HUES48 (cell line): ENCODE data around the gene NCLN.
A peak's percentile ranks its signal among the peaks of the same experiment; 100 is the strongest.
"Not testable (repeated sequence)": the region's sequence is repeated elsewhere in the genome, so short reads cannot be mapped to it uniquely, and the experiment has no call there.

Experiments used
- H3K27ac ChIP-seq: one replicate; pipeline ENCODE4 v1.7.0; 2013; ENCODE audit warnings: low read depth, low read length, inconsistent platforms
- H3K27me3 ChIP-seq: 2 replicates; pipeline ENCODE4 v1.6.1; 2013; ENCODE audit warnings: mild to moderate bottlenecking, low read length; ENCODE audit not compliant: control insufficient read depth, insufficient read depth
- H3K36me3 ChIP-seq: 2 replicates; pipeline ENCODE4 v1.6.1; 2013; ENCODE audit warnings: low read length; ENCODE audit not compliant: control insufficient read depth, insufficient read depth
- H3K4me1 ChIP-seq: 2 replicates; pipeline ENCODE4 v1.6.1; 2013; ENCODE audit warnings: mild to moderate bottlenecking, low read length; ENCODE audit not compliant: control insufficient read depth, insufficient read depth
- H3K4me3 ChIP-seq: 2 replicates; pipeline ENCODE4 v1.5.1; 2013; ENCODE audit warnings: mild to moderate bottlenecking, low read depth, low read length
- H3K9ac ChIP-seq: 2 replicates; pipeline ENCODE4 v1.6.1; 2013; ENCODE audit warnings: mild to moderate bottlenecking, low read depth, low read length, moderate library complexity
- H3K9me3 ChIP-seq: 2 replicates; pipeline ENCODE4 v1.6.1; 2013; ENCODE audit warnings: low read length; ENCODE audit not compliant: control insufficient read depth, insufficient read depth

NCLN gene

DNA sequence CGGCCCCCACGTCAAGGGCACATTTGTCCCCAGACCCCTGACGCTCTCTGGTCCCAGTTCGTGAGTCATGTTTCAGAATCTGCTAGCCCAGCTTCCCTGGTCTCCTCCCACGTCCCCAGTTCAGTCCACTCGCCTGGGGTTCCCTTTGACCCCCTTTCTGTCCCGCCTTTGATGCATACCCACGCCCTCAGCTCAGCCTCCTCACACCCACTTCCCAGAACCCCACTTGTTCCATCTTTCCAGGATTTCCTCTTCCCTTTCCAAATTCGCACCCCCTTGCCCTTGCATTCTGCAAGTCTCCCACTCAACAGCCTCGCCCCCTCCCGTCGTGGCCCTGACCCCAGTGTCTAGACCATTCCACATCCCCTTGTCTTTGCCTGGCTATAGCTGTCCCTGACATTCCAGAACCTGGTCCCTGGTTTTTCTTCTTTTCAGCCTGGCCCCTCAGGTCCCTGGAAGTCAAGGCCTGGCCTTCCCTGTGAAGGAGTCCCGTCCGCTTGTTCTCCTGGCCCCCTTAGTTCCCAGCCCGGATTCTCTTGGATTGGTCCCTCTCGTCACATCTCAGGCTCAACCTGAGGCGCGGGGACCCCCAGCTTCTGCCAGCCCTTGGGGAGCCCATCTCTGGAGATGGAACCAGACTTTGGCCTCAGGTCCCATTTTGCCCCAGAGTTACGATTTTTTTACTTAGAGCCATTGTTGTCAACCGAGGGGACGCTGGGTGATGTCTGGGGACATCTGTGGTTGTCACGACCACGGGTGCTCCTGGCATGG, 1.3 kb downstream of the NCLN start:
- peak overlapping the region; percentile 89 for H3K4me3 ChIP-seq
- no peak overlapping the region for H3K9ac ChIP-seq
- H3K9me3 ChIP-seq = no peaks in the 10 kb centered on the region
- H3K4me1 ChIP-seq = peaks cover 8% of the 10 kb centered on the region; the same call in 1 of the 2 replicates
- H3K27ac ChIP-seq = no peak overlapping the region
- H3K27me3 ChIP-seq = no peaks in the 10 kb centered on the region
- H3K36me3 ChIP-seq = peaks cover 9% of the 10 kb centered on the region; the same call in 1 of the 2 replicates

DNA sequence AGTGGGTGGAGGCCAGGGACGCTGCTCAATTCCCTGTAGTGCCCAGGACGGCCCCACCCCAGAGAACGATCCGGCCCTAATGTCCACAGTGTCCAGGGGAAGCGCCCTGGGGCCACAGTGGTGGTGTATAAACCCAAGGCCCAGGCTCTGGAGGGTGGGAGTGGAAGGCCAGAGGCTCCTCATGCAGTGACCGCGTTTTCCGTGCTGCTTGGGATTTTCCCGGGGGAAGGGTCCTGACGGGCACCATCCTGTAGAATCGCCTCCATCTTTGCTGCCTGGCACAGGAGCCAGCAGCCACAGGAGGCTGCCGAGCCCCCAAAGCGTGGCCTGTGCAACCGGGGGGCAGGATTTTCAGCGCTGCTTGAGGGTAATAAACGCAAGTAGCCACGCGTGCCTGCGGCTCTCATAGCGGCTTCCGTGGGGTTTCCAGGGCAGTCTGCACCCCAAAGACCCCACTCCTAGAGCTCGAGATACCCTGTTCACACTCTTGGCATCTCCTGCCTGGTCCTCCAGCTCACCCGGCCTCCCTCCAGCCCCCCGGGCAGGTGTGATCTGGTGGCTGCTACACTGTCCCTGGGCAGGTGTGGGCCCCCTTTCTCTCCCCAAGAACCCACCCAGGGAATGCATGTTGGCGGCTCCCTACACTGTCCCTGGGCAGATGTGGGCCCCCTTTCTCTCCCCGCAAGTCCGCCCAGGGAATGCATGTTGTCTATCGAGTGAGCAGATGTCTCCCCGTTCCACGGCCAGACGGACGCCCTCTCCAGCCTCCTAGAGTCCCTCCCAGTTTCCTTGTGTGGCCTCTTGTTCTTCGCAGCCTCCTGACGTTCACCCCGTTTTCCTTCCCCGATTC, 2.2 kb downstream of the NCLN start:
- H3K27me3 ChIP-seq = no peaks in the 10 kb centered on the region
- peaks cover 8% of the 10 kb centered on the region; the same call in 1 of the 2 replicates for H3K4me1 ChIP-seq
- no peaks in the 10 kb centered on the region for H3K9me3 ChIP-seq
- H3K36me3 ChIP-seq = peaks cover 9% of the 10 kb centered on the region; the same call in 1 of the 2 replicates
- H3K27ac ChIP-seq = no peak overlapping the region
- H3K4me3 ChIP-seq = no peak overlapping the region
- H3K9ac ChIP-seq = no peak overlapping the region

DNA sequence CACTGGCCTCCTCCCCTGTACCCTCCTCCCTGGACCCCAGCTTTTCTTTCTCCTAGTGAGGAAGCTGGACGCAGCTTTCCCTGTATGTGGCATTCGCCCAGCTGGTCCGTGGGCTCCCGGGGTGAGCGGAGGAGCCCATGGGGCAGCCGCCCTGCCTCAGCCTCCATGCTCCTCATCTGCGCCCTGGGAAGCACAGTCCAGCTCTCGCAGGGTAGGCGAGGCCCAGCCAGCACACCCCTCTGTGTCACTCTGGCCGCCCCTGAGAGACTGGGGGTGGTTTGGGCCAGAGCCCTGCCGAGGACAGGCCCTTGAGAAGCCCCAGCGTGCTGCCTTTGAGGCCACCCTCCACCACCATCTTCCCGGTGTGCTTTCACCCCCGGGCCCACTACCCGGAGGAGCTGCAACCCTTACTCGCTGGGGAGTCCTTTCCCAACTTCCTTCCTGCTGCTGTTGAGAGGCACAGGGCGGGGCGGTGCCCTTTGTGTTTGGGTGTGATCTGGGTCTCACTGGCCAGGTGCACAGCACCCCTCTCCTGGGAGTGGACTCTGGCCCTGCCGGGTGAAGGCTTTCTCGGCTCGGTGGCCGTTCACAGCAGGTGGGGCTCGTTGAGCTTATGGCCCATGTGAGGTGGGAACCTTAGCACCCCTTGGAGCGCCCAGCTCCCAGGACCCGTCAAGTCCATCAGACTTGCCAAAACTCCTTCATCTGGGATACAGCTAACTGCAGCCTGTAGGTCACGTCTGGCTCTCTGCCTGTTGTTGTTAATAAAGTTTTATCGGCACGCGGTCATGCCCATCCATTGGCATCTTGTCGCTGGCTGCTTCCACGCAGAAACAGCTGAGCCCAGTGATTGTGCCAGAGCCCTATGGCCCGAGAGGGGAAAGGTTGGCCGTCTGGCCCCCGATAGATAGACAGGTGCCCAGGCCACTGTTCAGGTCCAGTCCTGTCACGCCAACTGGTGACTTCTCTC, 3.2 kb downstream of the NCLN start:
- no peaks in the 10 kb centered on the region for H3K9me3 ChIP-seq
- H3K27ac ChIP-seq = no peak overlapping the region
- H3K36me3 ChIP-seq = peaks cover 9% of the 10 kb centered on the region
- H3K4me3 ChIP-seq = no peak overlapping the region
- peaks cover 8% of the 10 kb centered on the region; the same call in 1 of the 2 replicates for H3K4me1 ChIP-seq
- no peak overlapping the region for H3K9ac ChIP-seq
- no peaks in the 10 kb centered on the region for H3K27me3 ChIP-seq

DNA sequence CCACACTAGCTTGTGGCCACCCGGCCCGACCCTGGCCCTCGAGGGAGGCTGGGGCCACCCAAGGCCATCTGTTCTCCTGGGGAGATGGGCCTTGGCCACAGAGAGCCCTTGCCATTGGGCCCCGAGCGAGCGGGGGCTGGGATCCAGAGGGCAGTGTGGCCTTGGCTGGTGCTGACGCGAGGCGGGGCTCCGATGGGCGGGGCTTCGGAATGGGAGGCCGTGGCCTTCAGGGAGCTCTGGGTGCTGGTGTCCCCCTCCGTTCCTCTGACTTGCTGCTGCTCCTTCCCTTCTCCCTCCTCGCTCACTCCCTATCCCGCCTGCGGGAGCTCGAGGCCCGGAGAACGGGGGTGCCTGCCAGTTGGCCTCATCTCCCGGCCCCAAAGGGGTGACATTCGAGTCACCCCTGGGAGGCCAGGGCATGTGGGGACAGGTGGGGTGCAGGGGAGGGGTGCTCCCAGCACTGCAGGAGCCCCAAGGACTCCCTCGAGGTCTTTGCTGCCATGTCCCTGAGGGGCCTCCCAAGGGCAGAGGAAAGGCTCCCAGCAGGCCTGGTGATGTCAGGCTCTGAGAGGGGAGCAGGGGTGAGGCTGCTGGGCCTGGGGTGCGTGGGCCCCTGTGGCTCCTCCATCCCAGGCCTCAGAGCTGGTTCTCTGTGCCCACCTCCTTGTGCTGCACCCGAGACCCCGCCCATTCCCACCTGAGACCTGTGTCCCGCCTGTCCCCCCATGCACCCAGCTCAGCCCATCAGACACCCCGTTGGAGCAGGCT, 4.2 kb downstream of the NCLN start:
- Histone ChIP-seq H3K36me3 (peaks cover 13% of the 10 kb centered on the region), H3K4me1 (peaks cover 8% of the 10 kb centered on the region; the same call in 1 of the 2 replicates), H3K27me3 (no peaks in the 10 kb centered on the region), H3K9ac (no peak overlapping the region), H3K9me3 (no peaks in the 10 kb centered on the region), H3K27ac (no peak overlapping the region), H3K4me3 (no peak overlapping the region)

DNA sequence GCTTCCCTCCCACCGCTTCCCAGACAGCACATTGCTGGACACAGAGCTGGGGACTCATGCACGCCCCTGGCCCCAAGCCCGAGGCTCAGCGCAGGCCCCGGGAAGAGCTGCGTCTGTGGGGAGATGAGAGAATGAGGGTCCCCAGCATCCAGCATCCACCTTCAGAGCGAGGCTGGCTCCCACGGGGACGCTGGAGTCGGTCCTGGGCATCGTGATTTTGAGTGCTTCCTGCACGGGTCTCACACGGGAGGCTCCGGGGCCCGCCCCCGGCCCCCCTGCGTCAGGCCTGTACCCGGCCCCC, 4.7 kb downstream of the NCLN start:
- Histone ChIP-seq H3K36me3 (peaks cover 13% of the 10 kb centered on the region), H3K4me1 (peaks cover 8% of the 10 kb centered on the region; the same call in 1 of the 2 replicates), H3K9ac (no peak overlapping the region)

DNA sequence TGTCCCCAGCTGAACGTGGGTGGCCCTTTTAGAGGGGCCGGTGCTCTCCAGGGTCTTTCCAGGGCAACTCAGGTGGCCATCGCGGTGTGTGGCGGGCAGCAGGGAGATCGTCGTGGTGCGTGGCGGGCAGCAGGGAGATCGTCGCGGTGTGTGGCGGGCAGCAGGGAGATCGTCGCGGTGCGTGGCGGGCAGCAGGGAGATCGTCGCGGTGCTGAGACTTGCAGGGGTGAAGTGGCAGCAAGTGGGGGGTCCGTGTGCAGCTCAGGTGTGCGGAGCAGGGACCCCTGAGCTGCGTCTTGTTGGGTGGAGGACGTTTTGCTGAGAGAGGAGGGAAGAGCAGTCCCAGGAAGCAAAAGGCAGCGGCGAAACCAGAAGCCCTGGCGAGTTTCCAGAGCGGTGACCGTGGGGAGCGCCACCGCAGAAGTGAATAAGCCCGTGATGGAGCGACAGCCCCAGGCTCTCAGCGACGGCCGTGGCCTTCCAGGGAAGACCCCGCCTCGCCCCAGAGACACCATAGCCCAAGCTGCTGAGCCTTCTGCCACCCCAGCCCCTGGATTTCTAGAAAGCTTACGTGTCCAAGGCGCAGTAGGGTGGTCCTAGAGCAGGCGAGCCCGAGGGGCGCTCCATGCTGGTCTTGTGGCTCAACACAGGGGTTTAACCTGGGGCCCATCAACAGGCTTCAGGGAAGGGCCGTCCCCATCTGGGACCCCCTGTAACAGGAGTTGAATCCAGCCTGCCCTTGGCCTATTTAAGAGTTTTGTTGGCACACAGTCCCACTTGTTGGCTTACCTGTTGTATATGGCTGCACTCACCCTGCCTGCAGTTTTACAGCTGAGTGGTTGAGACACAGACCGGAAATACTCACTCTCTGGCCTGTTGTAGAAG, 5.4 kb downstream of the NCLN start:
- no peak overlapping the region for H3K9ac ChIP-seq
- no peaks in the 10 kb centered on the region for H3K27me3 ChIP-seq
- H3K36me3 ChIP-seq = peaks cover 19% of the 10 kb centered on the region
- H3K4me3 ChIP-seq = no peak overlapping the region
- no peak overlapping the region for H3K27ac ChIP-seq
- peaks cover 8% of the 10 kb centered on the region; the same call in 1 of the 2 replicates for H3K4me1 ChIP-seq
- no peaks in the 10 kb centered on the region for H3K9me3 ChIP-seq

More for the DNA sequence above, 4.7 kb downstream of the NCLN start:
- Histone ChIP-seq H3K27ac (no peak overlapping the region), H3K4me3 (no peak overlapping the region), H3K9me3 (no peaks in the 10 kb centered on the region), H3K27me3 (no peaks in the 10 kb centered on the region)

DNA sequence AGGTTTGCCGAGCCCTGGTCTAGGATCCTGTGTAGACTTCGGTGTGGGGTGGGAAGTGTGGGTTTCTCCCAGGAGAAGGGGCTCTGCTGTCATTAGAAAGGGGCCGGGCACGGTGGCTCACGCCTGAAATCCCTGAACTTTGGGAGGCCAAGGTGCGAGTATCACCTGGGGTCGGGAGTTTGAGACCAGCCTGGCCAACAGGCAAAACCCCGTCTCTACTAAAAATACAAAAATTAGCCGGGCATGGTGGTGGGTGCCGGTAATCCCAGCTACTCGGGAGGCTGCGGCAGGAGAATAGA, 6.0 kb downstream of the NCLN start:
- H3K9ac ChIP-seq, H3K27ac ChIP-seq, H3K27me3 ChIP-seq, H3K4me3 ChIP-seq, H3K9me3 ChIP-seq, H3K4me1 ChIP-seq: not testable (repeated sequence)
- H3K36me3 ChIP-seq = peaks cover 25% of the 10 kb centered on the region

DNA sequence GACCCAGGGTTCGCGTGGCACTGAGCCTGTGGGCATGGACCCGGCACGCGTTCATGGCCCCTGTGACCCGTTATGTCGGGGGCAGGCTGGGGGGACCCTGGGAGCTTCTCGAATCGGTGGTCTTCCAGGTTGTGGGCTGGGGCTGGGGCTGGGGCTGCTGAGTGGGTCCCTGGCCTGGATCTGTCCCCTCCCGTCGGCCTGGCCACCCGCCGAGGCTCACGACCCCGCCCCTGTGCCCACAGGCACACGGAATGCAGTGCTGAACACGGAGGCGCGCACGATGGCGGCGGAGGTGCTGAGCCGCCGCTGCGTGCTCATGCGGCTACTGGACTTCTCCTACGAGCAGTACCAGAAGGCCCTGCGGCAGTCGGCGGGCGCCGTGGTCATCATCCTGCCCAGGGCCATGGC, 6.5 kb downstream of the NCLN start:
- Histone ChIP-seq H3K27ac (no peak overlapping the region), H3K9ac (no peak overlapping the region), H3K36me3 (peaks cover 29% of the 10 kb centered on the region), H3K9me3 (no peaks in the 10 kb centered on the region), H3K27me3 (no peaks in the 10 kb centered on the region), H3K4me1 (peaks cover 2% of the 10 kb centered on the region; the same call in 1 of the 2 replicates), H3K4me3 (no peak overlapping the region)

DNA sequence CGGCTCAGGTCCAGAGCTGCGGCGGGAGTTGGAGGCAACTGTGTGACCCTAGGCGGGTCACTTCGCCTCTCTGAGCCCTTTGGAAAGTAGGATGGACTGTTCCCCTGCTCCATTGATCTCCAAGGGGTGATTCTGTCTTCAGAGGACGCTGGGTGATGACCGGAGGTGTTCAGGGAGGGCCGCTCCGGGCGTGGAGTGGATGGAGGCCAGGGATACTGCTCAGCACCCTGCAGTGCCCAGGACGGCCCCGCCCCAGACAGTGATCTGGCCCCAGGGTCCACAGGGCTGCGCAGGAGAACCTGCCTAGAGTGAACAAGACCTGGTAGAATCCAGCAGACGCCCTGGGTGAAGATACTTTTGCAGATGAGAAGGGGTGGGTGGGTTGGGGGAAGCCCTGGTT, 7.0 kb downstream of the NCLN start:
- H3K9me3 ChIP-seq = no peaks in the 10 kb centered on the region
- H3K27ac ChIP-seq = no peak overlapping the region
- no peaks in the 10 kb centered on the region for H3K27me3 ChIP-seq
- H3K9ac ChIP-seq = no peak overlapping the region
- no peaks in the 10 kb centered on the region for H3K4me1 ChIP-seq
- no peak overlapping the region for H3K4me3 ChIP-seq
- H3K36me3 ChIP-seq = peaks cover 28% of the 10 kb centered on the region
